ENCODE measurements around the gene NRARP.

The NRARP gene

GRCh38 chr9:137296670-137297664, 5.1 kb downstream of the NRARP start:
- no peak for DNase-seq

- DNase-seq: peak; percentile 24
Observed at GRCh38 chr9:137295849-137296669, 6.0 kb downstream of the NRARP start.

- DNase-seq: peak; percentile 20
Observed at GRCh38 chr9:137295238-137295811, 6.7 kb downstream of the NRARP start.

GRCh38 chr9:137294681-137295237, 7.3 kb downstream of the NRARP start:
- DNase-seq: peak; percentile 61

GRCh38 chr9:137294091-137294680, 7.9 kb downstream of the NRARP start:
- DNase-seq: peak; percentile 68

GRCh38 chr9:137293482-137294090, 8.5 kb downstream of the NRARP start:
- DNase-seq: no peak

- no peak for DNase-seq
Observed at GRCh38 chr9:137293094-137293481, 9.0 kb downstream of the NRARP start.

- peak; percentile 69 for DNase-seq
Observed at GRCh38 chr9:137286975-137287383, 15.1 kb downstream of the NRARP start.

GRCh38 chr9:137281345-137282116, 20.5 kb downstream of the NRARP start:
- no peak for DNase-seq

GRCh38 chr9:137280474-137281344, 21.4 kb downstream of the NRARP start:
- DNase-seq: no peak

- no peak for DNase-seq
Observed at GRCh38 chr9:137279741-137280473, 22.2 kb downstream of the NRARP start.

- no peak for DNase-seq
Observed at GRCh38 chr9:137278721-137279711, 23.1 kb downstream of the NRARP start.

- DNase-seq: no peak
Observed at GRCh38 chr9:137278061-137278701, 23.9 kb downstream of the NRARP start.

GRCh38 chr9:137277329-137278041, 24.6 kb downstream of the NRARP start, which contains the start of gene TOR4A:
Gene TOR4A, plus strand, starts transcription at chr9:137277726. Its CDS starts 964 bp downstream, at chr9:137278690.
- no peak for DNase-seq

- DNase-seq: no peak
Observed at GRCh38 chr9:137276473-137277328, 25.4 kb downstream of the NRARP start.

All from NCI-H146 (cell line).